ENCODE measurements around the gene FOXA2.
"Not testable (repeated sequence)": the region's sequence is repeated elsewhere in the genome, so short reads cannot be mapped to it uniquely, and the experiment has no call there.

The FOXA2 gene

GRCh38 chr20:22584522-22584921 lies at the start of gene FOXA2:
Gene FOXA2 (minus strand): TSS chr20:22584572. CDS start chr20:22584278, 294 bp downstream.
- DNase-seq (ENCODE audit: low read depth in 2 of 2) = no peak

- DNase-seq (ENCODE audit: low read depth in 2 of 2) = no peak
Measured at GRCh38 chr20:22630701-22631100, 46.3 kb upstream of the FOXA2 start.

DNA sequence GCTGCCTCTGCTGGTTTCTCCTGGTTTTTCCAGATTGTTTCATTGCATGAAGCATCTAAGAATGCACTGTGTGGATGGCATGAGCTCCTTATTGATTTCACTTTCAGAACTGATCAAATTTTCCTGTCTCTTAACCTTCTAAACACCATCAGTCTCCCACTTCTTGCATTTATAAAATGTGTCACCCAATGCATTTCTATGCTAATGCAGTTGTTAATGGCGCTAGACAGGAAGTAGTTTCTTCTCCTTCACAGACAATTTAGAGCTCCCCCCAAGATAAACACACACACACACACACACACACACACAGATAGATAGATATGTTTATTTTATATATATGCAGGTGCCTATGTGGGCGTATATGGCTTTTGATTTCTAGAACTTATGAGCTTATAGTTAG lies 45.6 kb upstream of the FOXA2 start:
- DNase-seq (ENCODE audit: low read depth in 2 of 2) = no peak

DNA sequence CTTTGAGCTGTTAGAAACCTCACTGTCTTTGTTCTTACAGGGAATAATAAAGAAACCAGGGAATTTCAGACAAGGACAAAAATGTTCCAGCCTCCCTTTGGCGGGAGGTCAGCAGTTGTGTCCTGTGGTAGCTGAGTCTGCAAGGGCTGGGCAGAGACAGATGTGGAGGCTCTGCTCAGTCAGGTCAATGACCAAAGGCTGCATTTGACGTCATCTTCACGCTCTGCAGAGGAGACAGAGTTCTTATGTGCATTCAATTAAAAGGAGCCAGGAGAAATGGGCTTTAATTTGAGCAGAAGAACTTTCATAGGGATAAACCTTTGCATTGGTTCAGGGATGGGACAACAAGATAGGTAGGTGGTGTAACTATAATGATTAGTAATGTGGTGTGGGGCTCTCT lies 45.1 kb upstream of the FOXA2 start:
- DNase-seq (ENCODE audit: low read depth in 2 of 2) = no peak

DNA sequence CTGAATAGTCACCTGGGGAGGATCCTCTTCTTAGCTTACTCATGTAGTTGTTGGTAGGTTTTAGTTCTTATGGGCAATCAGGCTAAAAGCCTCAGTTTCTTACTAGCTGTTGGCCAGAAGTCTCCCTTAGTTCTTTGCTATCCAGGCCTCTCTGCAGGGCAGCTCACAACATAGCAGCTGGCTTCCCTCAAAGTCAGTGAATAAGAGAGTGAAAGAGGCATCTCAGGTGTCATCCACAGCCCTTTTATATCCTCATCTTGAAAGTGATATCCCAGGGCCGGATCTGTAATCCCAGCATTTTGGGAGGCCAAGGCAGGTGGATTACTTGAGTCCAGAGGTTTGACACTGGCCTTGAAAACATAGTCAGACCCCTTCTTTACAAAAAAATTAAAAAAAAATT lies 42.1 kb upstream of the FOXA2 start:
- DNase-seq (ENCODE audit: low read depth in 2 of 2) = no peak

- no peak for DNase-seq (ENCODE audit: low read depth in 2 of 2)
Measured at GRCh38 chr20:22623211-22623610, 38.8 kb upstream of the FOXA2 start.

GRCh38 chr20:22620342-22620741 lies 36.0 kb upstream of the FOXA2 start:
- DNase-seq (ENCODE audit: low read depth in 2 of 2) = no peak

DNA sequence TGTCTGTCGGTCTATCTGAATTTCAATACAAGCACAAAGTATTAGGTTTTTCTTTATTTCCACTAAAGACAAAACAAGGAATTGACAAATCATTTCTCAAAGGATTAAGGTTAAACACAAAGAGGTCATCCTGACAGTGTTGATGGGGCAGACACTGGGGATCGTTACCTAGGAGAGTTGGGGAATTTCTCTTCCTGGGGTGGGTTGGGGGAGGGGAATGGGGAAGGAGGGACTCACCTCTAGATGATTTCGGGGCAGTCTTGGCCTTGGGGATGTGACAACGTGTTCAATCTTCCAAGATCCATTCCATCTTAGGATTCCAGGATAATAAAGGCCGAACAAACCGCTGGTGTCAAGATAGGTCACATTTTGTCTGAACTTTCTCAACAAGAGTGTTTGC lies 35.4 kb upstream of the FOXA2 start:
- DNase-seq (ENCODE audit: low read depth in 2 of 2) = no peak

- DNase-seq (ENCODE audit: low read depth in 2 of 2) = no peak
Measured at GRCh38 chr20:22619272-22619671, 34.9 kb upstream of the FOXA2 start.

GRCh38 chr20:22617160-22617559 lies 32.8 kb upstream of the FOXA2 start:
- DNase-seq (ENCODE audit: low read depth in 2 of 2) = no peak

DNA sequence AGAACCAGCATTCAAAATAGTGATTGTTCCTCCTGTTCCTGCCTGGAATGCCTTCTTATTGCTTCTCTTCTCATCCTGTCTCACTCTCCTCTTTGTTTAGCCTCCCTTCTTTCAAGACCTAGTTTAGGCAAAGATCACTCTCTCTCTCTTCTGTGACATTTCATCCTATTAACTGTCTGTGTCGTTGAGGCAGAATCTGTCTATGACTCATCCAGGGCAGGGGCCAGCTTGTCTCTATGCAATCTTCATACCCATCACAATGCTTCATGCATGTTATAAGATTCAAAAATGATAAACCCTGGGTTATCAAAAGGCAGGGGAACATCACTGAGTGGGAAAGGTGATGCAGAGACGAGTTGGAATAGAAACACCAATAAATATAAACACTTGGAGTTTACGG lies 32.2 kb upstream of the FOXA2 start:
- no peak for DNase-seq (ENCODE audit: low read depth in 2 of 2)

- no peak for DNase-seq (ENCODE audit: low read depth in 2 of 2)
Measured at GRCh38 chr20:22615425-22615824, 31.1 kb upstream of the FOXA2 start.

GRCh38 chr20:22611636-22612035 lies 27.3 kb upstream of the FOXA2 start:
- DNase-seq (ENCODE audit: low read depth in 2 of 2) = no peak

DNA sequence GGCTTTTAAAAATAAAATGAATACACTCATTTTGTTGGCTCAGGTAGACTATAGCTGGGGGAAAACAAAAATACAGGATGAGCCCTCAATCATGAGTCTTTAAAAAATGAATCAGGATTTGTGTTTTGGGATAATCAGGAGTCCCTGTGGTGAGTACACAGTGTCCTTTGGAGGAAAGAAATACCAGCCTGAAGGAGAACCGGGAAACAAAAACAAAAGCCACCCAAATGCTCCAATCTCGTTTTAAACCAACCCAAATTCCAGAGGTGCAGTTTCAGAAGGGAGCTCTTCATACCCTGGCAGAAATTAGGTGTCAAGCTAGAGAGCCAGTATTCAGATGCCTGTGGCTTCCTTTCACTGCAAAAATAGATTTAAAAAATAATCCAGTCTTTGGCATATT lies 23.3 kb upstream of the FOXA2 start:
- no peak for DNase-seq (ENCODE audit: low read depth in 2 of 2)

DNA sequence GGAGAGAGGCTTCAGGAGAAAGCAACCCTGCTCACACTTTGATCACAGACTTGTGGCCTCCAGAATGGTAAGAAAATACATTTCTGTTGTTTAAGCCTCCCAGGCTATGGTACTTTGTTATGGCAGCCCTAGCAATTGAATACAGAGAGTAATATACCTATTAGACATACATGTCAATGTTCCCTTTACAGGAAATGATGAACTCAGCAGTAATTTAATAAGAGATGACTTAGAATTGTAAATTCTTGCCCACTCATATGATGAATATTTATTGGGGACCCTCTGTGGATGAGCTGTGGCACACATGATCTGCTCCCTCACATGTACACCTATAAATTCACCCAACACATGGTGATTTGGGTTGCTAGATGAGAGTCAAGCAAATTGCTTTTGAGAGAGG lies 20.4 kb upstream of the FOXA2 start:
- DNase-seq (ENCODE audit: low read depth in 2 of 2) = no peak

DNA sequence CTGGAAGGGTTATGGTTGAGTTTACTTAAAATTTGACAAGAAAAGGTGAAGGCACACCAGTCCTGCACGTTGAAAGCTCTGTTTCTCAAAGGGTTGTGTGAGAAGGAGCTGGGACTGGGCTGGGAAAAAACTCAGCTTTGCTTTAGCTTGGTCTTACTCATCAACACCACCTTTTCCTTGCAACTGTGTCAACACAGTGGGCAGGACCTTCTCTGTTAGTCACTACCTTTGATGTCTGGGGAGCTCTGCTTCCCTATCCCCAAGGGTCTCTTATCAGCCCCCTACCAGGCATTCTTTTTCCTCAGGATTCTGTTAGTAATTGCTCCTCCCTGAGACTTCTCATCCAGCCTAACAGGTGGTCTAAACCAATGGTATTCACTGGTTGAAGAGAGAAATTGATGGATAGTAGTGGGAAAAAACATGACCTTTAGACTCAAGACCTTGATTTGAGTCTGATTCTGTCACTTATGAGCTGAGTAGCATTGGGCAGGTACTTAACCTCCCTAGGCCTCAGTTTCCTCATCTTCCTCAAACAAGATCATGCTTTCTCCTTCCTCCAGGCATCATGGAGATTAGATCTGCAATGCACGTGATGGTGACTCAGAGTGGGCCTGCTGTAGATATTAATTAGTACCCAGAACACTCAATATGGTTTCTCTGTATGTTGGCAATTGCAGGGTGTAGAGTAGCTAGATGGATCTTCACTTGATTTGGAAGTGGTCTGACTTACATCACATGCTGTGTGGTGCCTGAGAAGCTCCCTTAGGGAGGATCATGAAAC lies 17.2 kb upstream of the FOXA2 start:
- DNase-seq (ENCODE audit: low read depth in 2 of 2) = no peak

DNA sequence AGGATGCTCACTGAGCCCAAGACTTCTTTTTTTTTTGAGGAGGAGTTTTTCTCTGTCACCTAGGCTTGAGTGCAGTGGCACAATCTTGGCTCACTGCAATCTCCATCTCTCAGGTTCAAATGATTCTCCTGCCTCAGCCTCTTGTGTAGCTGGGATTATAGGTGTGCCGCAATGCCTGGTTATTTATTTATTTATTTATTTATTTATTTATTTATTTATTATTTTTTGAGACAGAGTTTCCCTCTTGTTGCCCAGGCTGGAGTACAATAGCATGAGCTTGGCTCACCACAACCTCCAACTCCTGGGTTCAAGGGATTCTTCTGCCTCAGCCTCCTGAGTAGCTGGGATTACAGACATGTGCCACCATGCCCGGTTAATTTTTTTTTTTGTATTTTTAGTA lies 14.9 kb upstream of the FOXA2 start:
- DNase-seq (ENCODE audit: low read depth in 2 of 2) = not testable (repeated sequence)

- no peak for DNase-seq (ENCODE audit: low read depth in 2 of 2)
Measured at GRCh38 chr20:22597303-22597702, 12.9 kb upstream of the FOXA2 start.

GRCh38 chr20:22590662-22591061 lies 6.3 kb upstream of the FOXA2 start:
- no peak for DNase-seq (ENCODE audit: low read depth in 2 of 2)

GRCh38 chr20:22586645-22587310 lies 2.4 kb upstream of the FOXA2 start:
- DNase-seq (ENCODE audit: low read depth in 2 of 2) = no peak

DNA sequence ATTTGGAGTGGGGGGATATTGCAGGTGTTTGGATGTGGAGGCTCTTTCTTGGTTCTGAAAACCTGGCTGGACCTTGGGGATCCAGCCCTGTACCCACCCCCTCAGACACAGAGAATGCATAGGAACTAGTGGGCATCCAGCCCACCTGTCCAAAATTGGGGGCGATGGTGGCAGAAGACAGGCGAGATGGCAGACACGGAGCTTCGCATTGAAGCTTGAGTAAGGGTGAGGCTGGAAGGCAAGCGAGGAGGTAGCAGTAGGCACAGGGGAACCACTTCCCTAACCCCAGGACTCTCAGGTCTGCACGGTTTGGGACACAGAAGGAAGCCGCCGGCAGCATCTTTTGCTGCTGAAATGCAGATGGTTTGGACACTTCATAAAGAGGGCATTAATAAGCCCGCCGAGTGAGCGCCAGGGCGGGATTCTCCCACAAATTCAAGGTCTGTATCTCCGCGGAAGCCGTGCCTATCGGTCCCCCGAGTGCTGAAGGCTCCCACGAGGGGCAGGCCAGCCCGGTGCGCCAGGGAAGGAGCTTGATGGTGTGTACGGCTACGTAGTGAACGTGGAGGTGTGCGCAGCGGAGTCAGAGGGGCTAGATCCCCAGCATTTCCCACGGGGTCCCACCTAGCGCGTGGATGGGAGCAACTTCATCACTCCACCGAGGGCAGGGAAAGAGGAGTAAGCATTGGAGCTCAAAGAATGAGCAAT lies 1.6 kb upstream of the FOXA2 start:
- DNase-seq (ENCODE audit: low read depth in 2 of 2) = no peak

DNA sequence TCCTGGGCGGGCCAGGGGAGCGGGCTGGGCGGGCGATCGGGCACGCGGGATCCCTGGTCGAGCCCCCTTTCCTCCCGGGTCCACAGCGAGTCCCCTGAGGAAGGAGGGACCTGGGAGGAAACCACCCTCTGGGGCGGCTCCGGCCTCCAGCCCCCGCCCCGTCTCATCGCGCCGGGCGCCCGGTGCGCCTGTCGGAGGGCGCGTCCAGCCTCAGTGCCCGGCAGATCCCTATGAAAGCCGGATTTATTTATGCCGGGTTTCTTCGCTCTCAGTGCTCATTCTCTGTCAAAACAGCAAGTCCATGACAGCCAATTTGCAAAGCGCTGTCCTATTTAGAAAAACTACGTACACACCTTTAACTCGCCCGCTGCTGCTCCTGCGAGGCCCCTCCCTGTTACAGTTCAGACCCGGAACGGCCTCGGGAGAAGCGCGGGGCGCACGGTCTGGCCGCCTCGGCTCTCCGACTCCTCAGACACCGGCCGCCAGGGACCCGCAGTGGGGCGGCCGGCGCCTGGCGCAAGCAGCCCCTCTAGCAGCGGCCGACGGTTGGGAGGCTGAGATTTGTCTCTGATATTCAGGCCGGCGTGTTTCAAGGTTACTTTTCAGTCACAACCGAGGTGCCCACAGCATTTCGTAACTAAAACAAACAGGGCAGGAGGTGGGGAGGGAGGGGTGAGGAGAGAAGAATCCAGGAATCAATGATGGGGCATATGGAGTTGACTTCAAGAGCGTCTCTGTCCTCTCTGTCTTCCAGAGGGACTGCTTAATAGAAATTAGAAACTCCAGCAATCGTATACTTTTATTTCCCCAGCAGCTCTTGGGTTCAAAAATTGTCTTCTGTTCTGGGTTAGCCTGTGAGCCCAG lies 782 bp upstream of the FOXA2 start:
- DNase-seq (ENCODE audit: low read depth in 2 of 2) = no peak
